ENCODE results near the gene TAF1A.

Gene TAF1A

DNA sequence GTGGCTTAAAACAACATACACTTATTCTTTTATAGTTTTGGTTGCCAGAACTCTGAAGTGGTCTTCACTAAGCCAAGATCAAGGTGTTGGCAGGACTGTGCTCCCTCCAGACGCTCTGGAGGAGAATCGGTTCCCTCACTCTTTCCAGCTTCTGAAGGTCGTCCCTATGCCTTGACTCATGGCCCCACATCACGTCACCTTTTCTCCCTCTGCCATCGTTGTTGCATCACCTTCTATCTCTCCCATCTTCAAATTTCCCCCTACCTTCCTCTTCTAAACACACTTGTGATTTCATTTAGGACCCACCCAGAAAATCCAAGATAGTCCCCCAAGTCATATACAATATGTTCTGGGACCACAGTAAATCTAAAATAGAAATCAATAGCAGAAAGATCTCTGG is 54.3 kb downstream of the TAF1A start:
- no peak for DNase-seq (ENCODE audit: low read depth)

DNA sequence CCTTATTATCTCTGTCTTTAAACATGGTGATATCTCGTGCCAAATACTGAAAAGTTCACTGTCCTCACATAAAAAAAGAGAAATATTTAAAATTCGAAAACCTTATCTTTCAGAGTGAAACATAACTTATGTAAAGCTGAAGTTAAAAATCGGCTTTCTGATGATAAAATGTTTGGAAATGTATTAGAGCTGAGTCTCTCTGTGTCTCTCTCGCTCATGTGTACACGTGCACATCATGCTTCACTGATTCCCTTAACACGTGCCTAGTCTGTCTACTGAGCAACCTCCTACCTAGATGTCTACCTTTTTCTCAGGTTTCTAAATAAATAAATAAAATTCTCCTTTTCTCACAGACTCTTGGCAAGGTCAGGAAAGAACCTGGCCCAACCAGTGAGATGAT is 58.9 kb downstream of the TAF1A start:
- no peak for DNase-seq (ENCODE audit: low read depth)

DNA sequence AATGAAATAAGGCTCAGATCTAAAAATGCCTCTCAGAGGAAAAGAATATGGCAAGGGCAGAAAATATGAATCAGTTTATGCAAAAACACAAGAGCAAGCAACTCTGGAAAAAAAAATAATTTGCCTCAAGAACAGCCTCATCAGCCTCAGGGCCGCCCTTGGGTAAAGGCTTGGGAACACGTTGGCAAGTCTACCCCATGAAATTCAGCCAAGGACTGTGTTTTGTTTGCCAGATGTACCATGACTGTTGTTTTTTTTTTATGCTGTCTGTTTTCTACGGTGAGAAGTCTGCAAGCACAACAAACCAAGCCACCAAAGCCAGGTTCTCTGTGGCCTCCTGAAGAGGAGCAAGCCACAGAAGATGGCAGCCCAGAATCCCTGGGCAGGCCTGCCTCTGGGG is 59.8 kb downstream of the TAF1A start:
- DNase-seq (ENCODE audit: low read depth): no peak

DNA sequence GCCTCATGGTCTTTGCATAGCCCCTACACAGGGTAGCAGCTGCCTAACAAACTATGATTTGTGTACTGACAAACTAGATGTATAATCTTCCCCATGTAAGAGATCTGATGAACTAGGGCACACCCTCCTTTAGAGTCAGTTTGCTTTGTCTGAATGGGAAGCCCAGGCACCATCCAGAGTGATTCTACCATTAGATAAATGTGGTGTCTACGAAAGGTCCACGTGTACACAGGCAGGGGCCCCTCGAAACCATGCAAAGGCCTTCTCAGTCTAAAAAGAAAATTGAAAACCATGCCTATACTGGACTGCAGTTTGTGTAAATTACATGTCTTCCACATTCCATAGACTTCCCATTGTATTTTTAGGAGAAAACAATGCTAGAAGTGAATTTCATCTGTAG is 60.6 kb downstream of the TAF1A start:
- no peak for DNase-seq (ENCODE audit: low read depth)

DNA sequence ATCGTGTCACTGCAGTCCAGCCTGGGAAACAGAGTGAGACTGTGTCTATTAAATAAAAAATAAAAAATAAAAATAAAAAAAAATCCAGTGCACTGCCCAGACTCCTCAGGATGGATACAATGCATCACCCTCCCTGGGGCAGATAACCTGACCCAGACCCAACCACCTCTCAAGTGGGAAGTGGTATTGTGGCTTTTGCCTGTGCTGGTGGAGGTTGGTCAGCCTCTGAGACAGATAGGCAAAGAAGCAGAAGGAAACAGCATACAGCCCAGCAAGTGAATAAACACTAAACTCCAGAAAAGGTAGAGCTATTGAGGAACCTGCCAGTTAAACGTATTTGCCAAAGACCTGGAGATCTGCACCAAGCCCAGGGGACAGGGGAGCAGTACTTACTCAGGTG is 63.8 kb downstream of the TAF1A start:
- no peak for DNase-seq (ENCODE audit: low read depth)

DNA sequence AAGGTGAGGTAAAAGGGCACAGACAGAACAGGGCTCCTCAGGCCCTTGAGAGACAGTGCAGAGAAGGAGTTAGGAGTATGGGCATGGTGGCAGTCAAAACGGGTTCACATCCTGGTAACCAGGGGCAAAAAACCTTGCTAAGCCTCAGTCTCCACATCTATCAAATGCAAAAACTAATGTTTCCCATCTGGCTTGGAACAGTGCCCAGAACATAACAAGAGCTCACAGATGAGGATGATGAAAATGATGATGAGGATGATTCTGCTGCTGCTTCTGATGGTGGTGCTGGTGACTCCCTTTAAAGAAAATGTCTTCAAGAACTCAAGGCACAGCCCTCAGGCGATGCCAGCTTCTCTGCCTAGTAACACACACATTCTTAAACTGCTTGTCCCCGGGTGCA is 65.9 kb downstream of the TAF1A start:
- DNase-seq (ENCODE audit: low read depth): no peak

DNA sequence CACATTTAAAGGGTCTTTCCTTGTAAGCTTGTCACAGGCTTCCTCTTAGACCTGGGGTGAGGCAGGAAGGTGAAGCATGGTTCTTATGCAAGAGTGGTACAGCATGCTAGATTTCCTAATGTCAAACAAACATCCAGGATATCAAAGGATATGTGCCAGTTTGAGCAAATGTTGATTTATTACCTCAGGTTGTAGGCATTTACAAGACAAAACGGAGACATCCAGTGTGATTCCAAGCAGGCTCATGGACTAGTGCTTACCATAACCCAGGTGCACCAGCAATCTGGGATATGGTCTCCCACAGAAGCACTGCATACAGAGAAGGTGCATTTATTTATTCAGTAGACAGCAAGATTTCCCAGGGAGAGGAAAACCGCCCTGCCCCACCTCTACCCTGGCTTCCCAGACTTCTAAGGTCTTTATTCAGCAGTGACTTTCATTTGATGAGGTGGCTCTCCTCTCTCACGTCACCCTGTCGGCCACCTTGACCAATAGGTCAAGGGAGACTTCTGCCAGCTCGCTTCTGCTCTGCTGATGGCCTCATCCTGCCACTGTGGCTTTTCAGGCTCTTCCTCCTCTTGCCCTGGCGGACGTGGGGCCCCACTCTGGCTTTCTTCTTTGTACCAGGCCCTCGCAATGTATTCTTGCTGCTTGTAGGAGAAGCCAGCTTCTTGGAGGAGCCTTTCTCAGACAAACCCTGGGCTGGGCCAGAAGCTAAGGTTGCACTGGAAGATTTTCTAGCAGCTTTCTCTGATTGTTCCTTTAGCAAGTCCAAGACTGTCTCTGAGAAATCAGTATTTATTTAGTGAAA is 67.4 kb downstream of the TAF1A start:
- no peak for DNase-seq (ENCODE audit: low read depth)

DNA sequence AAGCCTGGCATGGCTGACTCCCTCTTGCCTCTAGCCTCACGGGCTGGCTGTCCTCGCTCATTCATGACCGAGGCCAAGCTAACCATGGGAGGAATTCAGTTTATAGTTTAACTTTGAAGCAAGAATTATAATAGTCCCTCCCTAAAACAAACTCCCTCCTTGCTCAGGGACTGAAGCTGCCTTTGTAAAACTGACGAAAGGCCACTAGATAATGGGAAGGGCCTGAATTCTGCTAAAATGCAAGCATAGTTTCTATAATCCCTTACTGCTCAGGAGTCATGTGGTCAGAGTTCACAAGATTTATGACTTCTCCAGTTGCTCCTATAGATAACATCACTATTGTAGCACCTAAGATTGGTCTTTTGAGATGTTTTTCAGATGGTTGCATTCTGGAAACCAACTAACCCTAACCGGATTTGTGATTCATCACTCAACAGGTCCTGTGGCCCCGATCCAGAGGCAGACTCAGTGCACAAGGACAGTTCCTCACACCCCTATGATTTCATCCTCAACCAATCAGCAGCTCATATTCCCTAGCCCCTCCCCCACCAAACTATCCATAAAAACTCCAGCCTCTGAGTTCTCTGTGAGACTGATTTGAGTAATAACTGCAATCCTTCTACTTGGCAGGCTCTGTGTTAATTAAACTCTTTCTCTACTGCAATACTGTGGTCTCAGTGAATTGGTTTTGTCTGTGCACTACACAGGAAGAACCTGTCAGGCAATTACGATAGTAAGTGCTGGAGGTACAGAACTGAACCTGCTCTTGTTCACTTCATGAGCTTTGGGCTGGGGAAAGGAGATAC is 68.2 kb downstream of the TAF1A start:
- DNase-seq (ENCODE audit: low read depth): no peak
